NCI-H446 treated with DMSO at 0.1 percent for 48 hours (cell line): ENCODE data around the gene MARCHF7.
"Not testable (repeated sequence)": the region's sequence is repeated elsewhere in the genome, so short reads cannot be mapped to it uniquely, and the experiment has no call there.

Source experiments
- DNase-seq: peaks from one replicate; lab custom pipeline; 2025; lab: John Stamatoyannopoulos, UW

Gene MARCHF7

DNA sequence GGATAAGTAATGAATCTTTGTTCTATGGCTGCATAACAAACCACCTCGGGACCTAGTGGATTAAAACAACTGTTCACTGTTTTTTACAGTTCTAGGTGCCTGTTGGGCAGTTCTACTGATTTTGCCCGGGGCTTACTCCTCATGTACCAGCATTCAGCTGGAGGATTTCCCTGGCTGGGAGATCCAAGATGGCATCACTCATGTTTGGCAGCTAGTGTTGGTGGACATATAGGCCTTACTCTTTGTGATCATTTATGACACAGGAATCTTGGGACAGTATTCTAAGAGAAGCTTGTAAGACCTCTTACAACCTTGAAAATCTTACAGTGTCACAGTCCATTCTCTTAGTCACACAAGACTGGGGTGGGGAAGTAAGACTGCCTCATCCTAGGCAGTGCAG lies 4.6 kb downstream of the MARCHF7 start:
- no peak for DNase-seq

DNA sequence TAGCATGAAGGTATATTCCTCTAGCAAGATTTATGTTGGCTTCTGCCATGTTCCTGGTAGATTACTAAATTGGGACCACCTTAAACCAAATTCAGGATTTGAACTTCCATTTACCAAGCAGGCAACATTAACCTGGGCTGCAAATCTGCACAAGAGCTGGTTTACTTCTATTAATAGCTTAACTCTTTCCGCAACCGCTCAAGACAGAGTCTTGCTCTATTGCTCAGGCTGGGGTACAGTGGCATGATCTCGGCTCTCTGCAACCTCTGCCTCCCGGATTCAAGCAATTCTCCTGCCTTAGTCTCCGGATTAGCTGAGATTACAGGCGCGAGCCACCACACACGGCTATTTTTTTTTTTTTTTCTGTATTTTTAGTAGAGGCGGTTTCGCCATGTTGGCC lies 8.4 kb downstream of the MARCHF7 start:
- DNase-seq: no peak

DNA sequence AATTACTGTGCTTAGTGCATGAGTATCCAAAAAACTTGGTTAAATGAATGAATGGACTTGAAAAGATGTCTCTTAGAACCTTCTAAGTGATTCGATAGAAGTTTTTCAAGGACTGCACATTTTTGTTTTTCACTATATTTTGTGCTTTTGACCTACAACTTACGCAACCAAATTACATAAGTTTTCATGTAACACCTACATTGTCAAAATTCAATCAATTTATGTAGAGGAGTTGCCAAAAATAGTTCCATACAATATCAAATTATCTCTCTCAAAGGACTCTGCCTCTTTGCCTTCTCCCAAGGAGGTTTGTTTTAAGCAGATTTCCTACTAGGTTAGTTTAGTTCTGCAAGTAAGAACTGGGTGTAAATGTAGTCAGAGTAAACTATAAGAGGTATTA lies 10.3 kb downstream of the MARCHF7 start:
- no peak for DNase-seq

DNA sequence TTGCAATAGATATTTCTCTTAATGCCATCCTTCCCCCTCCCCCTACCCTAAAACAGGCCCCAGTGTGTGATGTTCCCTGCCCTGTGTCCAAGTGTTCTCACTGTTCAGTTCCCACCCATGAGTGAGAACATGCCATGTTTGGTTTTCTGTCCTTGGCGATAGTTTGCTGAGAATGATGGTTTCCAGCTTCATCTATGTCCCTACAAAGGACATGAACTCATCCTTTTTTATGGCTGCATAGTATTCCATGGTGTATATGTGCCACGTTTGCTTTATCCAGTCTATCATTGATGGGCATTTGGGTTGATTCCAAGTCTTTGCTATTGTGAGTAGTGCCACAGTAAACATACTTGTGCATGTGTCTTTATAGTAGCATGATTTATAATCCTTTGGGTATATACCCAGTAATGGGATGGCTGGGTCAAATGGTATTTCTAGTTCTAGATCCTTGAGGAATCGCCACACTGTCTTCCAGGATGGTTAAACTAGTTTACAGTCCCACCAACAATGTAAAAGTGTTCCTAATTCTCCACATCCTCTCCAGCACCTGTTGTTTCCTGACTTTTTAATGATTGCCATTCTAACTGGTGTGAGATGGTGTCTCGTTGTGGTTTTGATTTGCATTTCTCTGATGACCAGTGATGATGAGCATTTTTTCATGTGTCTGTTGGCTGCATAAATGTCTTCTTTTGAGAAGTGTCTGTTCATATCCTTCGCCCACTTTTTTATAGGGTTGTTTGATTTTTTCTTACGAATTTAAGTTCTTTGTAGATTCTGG lies 12.7 kb downstream of the MARCHF7 start:
- DNase-seq: not testable (repeated sequence)

DNA sequence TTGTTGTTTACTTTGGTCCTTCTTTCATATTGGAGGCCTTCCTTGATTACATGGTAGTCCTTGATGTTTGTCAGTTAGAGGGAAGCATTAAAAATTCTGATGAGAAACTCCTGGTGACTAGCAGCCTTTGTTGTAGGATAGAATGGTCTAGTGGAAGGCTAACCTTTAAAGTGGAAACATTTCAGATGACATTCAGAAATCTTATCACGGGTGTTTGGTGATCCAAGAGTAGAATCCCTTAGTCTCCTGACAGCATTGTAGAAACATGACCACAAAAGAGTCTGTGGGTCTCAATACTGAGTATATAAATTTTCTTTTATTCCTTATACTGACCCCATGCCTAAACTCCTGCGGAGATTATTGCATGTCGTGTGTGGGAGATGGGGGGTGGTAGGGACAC lies 13.4 kb downstream of the MARCHF7 start:
- DNase-seq: no peak

DNA sequence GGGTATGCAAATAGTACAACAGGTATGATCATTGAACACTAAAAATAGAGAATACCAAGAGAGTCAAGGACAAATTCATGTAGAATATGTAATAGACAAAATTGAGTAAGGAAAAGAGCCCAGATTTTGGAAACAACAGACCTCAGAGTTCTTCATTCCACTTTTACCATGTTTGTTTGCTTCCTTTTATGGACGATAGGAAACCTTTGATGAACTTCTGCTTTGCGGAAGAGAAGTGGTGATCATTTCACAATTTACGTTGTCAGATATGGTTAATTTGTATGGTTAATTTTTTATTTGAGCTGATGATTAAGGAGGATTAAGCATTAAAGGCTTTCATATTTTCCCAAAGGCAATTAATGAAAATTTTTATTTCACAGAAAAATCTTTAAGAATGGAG lies 16.3 kb downstream of the MARCHF7 start:
- DNase-seq: no peak

DNA sequence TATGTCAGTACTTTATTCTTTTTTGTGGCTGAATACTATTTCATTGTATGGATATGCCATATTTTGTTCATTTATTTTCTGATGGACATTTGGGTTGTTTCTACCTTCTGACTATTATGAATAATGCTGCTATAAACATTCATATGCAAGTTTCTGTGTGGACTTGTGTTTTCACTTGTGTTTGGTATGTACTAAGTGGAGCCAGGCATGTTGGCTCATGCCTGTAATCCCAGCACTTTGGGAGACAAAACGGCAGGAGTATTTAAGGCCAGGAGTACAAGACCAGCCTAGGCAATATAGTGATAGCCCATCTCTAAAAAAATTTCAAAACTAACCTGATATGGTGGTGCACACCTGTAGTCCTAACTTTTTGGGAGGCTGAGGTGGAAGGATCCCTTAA lies 23.3 kb downstream of the MARCHF7 start:
- no peak for DNase-seq

DNA sequence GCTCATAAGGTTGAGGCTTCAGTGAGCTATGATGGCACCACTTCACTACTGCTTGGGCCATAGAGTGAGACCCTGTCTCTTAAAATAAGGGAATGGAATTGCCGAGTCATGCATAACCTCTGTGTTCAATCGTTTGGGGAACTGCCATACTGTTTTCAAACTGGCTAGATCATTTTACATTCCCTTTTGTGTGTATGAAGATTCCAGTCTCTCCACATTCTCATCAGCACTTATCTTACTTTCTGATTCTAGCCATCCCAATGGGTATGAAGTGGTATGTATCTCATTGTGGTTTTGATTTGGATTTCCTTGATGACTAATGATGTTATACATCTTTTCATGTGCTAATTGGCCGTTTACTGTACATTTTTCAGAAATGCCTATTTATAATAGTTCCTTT lies 23.7 kb downstream of the MARCHF7 start:
- DNase-seq: no peak

DNA sequence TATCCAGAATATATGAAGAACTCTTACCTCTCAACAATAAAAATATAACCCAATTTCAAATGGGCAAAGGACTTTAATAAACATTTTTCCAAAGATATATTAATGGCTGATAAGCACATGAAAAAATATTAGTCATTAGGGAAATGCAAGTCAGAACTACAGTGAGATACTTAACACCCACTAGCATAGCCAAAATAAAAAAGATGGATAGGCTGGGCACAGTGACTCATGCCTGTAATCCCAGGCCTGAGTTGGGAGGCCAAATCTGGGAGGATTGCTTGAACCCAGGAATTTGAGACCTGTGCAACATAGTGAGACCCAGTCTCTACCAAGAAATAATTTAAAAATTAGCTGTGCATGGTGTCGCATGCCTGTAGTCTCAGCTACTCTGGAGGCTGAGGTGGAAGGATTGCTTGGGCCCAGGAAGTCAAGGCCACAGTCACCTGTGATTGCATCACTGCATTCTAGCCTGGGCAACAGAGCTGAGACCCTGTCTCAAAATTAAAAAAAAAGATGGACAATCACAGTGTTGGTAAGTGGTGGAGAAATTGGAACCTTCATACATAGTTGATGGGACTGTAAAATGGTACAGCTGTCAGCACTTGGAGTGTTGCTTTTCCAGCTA lies 25.1 kb downstream of the MARCHF7 start:
- DNase-seq: no peak

DNA sequence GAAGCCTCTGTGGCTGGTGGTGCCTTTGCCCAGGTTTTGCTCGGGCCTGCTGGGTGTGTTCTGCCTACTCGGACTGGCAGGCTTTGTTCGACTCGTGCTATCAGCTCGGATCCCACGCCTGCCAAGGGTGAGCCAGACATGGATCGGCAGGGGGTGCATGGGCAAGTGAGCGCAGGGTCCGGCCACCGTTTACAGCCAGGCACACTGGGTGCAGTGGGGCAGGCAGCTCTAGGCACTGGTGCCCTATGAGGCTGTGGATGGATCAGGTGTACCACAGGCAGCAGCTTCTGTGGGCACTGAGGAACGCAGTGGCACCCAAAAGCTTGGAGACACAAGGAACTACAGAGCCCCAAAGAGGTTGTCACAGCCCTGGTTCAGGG lies 25.6 kb downstream of the MARCHF7 start:
- DNase-seq: no peak

DNA sequence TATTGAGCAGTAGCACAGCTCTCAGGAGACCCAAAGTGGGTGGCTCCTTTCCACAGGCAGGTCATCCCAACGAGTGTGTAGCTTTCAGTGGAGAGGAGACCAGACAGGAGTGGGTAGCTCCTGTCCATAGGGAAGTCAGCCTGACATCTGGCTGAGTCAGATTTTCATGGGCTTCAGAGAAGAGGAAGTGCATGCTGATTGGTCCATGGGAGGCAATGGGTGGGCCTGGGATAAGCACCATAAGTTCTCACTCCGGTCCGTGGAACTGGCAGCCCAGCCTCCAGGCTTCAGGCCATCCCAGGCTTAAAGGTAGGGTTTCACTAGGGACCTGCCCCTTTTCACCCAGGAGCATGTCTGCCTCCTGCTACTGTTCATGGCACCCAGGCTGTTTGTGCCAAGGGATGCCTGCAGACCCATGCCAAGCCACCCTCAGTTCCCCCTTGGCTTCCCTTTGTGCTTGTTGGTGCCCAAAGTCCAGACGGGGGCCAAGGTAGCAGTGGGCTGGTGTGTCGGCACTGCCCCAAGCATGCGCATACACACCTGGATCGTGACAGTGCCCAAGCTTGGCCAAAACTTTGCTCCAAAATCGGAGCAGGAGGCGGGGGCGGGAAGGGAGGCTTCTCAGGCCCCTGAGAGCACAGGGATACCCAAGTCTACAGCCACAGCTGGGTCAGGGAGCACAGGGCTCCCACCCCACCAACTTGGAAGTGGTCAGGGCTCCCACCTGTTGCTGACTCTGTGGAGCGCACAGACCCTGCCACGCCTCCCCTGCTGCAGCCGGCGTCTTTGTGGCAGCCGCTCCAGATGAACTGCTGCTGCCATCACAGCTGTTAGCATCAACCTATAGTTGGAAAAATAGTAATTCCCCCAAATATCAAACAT lies 26.4 kb downstream of the MARCHF7 start:
- no peak for DNase-seq

DNA sequence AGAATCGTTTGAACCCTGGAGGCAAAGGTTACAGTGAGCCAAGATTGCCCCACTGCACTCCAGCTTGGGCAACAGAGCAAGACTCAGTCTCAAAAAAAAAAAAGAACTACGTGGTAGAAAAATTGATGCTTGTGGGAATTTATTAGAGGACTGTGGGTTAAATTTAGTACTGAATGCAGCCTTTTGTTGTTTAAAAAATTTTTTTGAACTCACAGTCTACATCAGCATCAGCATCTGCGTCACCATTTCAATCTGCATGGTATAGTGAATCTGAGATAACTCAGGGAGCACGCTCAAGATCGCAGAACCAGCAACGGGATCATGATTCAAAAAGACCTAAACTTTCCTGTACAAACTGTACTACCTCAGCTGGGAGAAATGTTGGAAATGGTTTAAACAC lies 30.5 kb downstream of the MARCHF7 start:
- no peak for DNase-seq

DNA sequence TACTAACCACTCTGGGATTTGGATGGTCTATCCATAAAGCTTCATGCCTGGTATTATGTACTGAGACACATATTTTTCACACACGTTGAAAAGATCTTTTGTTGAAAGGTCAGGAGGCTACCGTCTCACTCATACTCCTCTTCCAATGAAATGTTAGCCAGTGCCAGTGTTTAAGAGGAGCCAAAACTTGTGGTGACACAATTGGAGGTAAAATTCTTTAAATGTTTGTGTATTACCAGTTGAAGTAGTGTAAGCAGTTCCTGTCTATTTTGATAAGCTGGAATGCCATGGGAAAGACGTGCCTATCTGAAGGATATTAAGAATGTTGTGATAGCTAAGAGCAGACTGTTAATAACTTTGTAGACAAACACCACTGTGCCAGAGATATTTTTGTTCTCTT lies 32.1 kb downstream of the MARCHF7 start:
- DNase-seq: no peak

DNA sequence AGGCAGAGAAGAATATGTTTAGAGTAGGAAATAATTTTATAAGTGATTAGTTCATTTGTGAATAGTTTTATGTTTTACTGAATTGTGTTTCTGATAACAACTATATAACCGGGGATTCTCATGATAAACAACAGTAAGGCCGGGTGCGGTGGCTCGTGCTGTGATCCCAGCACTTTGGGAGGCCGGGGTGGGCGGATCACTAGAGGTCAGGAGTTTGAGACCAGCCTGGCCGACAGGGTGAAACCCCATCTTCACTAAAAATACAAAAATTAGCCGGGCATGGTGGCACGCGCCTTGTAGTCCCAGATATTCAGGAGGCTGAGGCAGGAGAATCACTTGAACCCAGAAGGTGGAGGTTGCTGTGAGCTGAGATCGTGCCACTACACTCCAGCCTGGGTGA lies 32.9 kb downstream of the MARCHF7 start:
- not testable (repeated sequence) for DNase-seq

DNA sequence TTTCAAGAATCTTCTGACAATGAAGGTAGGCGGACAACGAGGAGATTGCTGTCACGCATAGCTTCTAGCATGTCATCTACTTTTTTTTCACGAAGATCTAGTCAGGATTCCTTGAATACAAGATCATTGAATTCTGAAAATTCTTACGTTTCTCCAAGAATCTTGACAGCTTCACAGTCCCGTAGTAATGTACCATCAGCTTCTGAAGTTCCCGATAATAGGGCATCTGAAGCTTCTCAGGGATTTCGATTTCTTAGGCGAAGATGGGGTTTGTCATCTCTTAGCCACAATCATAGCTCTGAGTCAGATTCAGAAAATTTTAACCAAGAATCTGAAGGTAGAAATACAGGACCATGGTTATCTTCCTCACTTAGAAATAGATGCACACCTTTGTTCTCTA lies 35.8 kb downstream of the MARCHF7 start:
- no peak for DNase-seq

DNA sequence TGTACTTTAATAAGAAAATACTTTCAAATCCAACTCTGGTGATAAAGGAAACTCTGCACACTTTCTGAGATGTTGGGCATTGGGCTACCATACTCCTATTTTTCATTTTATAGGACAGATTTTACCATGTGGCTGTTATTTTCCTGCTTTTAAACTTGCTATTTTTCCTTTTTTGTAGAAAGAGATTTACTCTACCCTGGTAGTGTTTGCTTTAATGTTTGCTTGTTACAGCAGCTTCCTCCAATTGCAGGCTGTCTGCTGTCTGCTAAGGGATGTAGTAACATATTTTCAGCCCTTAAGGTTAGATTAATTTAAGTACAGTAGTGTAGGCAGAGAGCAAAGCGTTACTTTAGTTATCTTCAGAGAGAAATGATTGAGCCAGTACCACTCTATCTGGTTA lies 38.6 kb downstream of the MARCHF7 start:
- no peak for DNase-seq

DNA sequence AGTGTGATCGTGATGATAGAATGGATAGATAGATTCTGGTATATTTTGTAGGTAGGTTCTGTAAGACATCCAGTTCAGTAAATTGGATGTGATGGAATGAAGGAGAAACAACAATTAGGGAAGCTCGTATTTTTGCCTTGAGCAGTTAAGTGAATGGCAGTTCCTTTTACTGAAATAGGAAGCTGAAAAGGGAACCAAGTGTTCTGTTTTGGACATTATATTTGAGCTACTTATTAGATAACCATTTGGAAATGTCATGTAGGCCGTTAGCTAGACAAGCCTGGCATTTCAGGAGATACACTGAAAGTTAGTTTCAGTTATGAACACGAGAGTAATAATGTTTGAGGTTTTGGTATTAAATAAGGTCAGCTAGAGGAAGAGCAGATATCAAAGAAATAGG lies 41.5 kb downstream of the MARCHF7 start:
- DNase-seq: no peak

DNA sequence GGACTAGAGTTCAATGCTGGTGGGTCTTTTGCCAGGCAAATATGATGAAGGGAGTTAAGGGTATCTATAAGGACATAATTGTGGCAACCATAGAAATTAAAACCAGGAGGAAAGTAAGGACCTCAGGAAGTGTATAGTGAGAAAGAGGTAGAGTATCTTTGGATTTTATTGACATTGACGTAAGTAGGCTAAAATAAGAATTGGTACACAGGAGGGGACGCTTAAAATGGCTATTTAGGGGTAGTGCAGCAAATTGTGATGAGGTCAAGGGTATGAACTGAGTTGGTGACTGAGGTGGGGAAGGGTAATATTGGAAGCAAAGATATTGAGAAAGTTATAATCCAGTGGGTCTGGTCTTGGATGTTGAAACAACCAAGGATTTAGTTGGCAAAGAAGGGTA lies 42.7 kb downstream of the MARCHF7 start:
- no peak for DNase-seq

DNA sequence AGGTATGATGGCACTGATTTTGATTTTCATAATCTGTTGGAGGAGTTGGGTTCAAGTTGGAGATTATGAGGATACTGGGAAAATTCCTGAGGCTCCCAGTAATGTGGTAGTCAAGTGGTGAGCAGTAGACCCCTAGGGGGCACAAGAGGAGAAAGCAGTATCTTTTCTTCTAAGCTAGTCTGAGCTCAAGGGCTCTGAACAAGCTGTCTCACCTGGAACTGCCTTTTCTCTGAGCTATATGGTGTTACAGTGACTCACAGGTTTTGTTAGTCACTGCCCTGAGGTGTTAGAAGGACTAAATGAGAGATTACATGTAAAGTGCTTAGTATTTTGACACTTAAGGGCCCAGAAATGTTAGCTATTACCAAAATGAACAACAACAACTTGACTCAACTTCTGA lies 43.5 kb downstream of the MARCHF7 start:
- no peak for DNase-seq

DNA sequence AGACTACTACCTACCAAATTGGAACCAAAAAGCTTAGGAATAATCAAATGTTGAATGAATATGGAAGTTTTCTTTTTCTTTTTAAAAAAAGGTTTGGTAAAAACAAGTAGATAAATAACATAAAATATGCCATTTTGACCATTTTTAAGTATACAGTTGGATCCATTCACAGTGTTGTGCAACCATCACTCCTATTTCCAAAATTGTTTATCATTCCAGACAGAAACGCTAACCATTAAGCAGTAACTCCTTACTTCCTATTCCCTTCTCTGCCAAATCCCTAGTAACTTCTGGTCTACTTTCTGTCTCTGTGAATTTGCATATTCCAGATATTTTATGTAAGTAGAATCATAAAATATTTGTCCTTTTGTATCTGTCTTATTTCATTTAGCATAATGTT lies 45.9 kb downstream of the MARCHF7 start:
- no peak for DNase-seq

DNA sequence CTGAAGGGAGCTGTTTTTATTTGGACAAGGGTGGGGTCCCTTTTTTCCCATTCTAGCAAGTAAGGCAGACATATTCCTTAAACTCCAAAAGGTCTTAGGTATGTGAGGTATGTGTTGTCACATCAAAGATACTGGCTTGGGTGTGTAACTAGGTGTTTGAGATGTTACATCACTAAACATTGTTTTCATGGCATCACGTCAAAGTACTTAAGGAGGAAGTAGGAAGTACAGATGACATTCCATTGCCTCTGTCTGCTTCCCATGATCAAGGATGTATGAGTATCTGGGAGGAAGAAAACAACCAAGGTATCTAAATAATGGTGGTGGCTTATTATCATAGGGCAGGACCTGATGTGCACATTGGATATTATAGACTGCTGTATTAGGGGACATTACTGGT lies 46.4 kb downstream of the MARCHF7 start:
- DNase-seq: no peak

DNA sequence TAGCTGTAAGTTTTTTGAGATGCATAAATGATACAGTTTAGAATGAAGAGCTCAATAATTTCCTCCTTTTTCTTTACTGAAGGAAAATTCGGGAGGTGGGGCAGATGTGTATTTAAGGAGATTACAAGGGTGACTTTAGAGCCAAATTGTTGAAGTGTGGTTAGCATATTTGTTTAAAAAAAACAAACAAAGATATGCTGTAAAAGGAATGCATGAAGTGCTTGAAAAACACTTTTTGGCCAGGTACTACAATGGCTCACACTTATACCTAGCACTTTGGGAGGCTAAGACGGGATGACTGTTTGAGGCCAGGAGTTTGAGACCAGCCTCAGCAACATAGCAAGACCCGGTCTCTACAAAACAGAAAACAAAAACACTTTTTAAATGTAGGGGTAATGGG lies 47.3 kb downstream of the MARCHF7 start:
- DNase-seq: no peak

DNA sequence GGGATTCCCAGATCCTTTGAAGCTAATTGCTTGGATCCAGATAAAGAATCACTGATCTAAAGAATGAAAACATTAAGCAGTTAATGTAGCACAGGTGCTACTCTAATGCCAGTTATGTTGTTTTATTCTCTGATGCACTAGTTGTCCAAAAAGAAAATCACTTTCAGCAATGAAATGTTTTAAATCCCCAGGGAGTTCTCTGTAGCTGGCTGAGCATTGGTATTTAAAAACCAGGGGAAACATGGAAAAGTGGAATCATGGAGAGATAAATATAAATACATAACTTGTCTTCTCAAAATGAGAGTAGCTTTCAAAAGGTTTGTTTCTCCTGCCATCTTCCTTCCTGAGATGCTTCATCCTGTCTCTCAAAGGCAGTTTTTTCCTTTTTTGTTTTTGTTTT lies 48.0 kb downstream of the MARCHF7 start:
- DNase-seq: no peak
